RPMI8226 (cell line): ENCODE results near the gene GNAS-AS1.

Source experiments
- DNase-seq: peaks from one replicate; pipeline ENCODE4 v3.0.0-alpha.2; 2015

GNAS-AS1 gene

GRCh38 chr20:58855506-58856389, 5.0 kb upstream of the GNAS-AS1 start:
- no peak for DNase-seq

GRCh38 chr20:58854638-58855471, 4.2 kb upstream of the GNAS-AS1 start:
- DNase-seq = no peak

GRCh38 chr20:58853976-58854637, 3.4 kb upstream of the GNAS-AS1 start:
- DNase-seq = no peak

- no peak for DNase-seq
Observed at GRCh38 chr20:58853466-58853865, 2.8 kb upstream of the GNAS-AS1 start.

- DNase-seq = peak; percentile 68
Observed at GRCh38 chr20:58852543-58853271, 2.0 kb upstream of the GNAS-AS1 start, which contains the start of gene GNAS. Gene GNAS, plus strand, starts transcription at chr20:58852716.

- no peak for DNase-seq
Observed at GRCh38 chr20:58851969-58852458, 1.3 kb upstream of the GNAS-AS1 start.

GRCh38 chr20:58851221-58851968, 693 bp upstream of the GNAS-AS1 start:
- DNase-seq = peak; percentile 23

- DNase-seq = no peak
Observed at GRCh38 chr20:58847463-58847862, 3.2 kb downstream of the GNAS-AS1 start.

GRCh38 chr20:58845706-58846105, 5.0 kb downstream of the GNAS-AS1 start:
- no peak for DNase-seq

GRCh38 chr20:58843128-58843556, 7.6 kb downstream of the GNAS-AS1 start:
- DNase-seq = no peak

GRCh38 chr20:58842276-58842675, 8.4 kb downstream of the GNAS-AS1 start:
- DNase-seq = no peak

GRCh38 chr20:58841539-58842264, 9.0 kb downstream of the GNAS-AS1 start:
- no peak for DNase-seq

GRCh38 chr20:58840816-58841538, 9.7 kb downstream of the GNAS-AS1 start:
- DNase-seq = no peak

- DNase-seq = no peak
Observed at GRCh38 chr20:58839991-58840747, 10.5 kb downstream of the GNAS-AS1 start.

GRCh38 chr20:58839474-58839874, 11.2 kb downstream of the GNAS-AS1 start:
- no peak for DNase-seq

GRCh38 chr20:58838174-58838573, 12.5 kb downstream of the GNAS-AS1 start:
- DNase-seq = no peak

GRCh38 chr20:58837717-58838116, 13.0 kb downstream of the GNAS-AS1 start:
- no peak for DNase-seq

GRCh38 chr20:58836616-58837204, 14.0 kb downstream of the GNAS-AS1 start:
- DNase-seq = no peak

- DNase-seq = no peak
Observed at GRCh38 chr20:58835231-58835630, 15.5 kb downstream of the GNAS-AS1 start.
